Keratinocyte (primary cell): ENCODE results near the gene P2RY8. TPM values are rescaled to one million over a fixed set of nuclear protein-coding genes. Genes with fewer than 3 reads are reported as not detected.

Experiments used
- DNase-seq: peaks from one replicate; pipeline ENCODE4 v3.0.0-alpha.2; 2011; ENCODE audit warnings: low read depth, missing footprints, low spot score
- FAIRE-seq: peaks from 2 replicates; lab custom pipeline; 2011; peaks lifted over from hg19 to GRCh38; lab: Jason Lieb, UNC
- H2AFZ ChIP-seq: 2 replicates; pipeline ENCODE4 v1.6.0; 2012; ENCODE audit warnings: low read length, control low read depth, inconsistent platforms; ENCODE audit not compliant: control insufficient read depth
- H3K27ac ChIP-seq: 2 replicates; pipeline ENCODE4 v1.5.1; 2011; ENCODE audit warnings: low read length; ENCODE audit not compliant: control insufficient read depth, insufficient read depth
- H3K27me3 ChIP-seq: 3 replicates; pipeline ENCODE4 v1.6.0; 2011; ENCODE audit warnings: low read length; ENCODE audit not compliant: control insufficient read depth, insufficient read depth; ENCODE audit errors: extremely low read depth
- H3K36me3 ChIP-seq, 2 experiments: 2 replicates in 1 of 2; 3 replicates in 1 of 2; pipeline ENCODE4 v1.5.1; 2011; ENCODE audit warnings: low read length in 2 of 2, mild to moderate bottlenecking in 1 of 2; ENCODE audit not compliant: control insufficient read depth in 2 of 2, insufficient read depth in 2 of 2; ENCODE audit errors: extremely low read depth in 1 of 2
- H3K4me1 ChIP-seq: 3 replicates; pipeline ENCODE4 v1.5.1; 2011; ENCODE audit warnings: low read length; ENCODE audit not compliant: control insufficient read depth, insufficient read depth; ENCODE audit errors: extremely low read depth
- H3K4me2 ChIP-seq: 3 replicates; pipeline ENCODE4 v1.6.0; 2011; ENCODE audit warnings: low read depth, low read length; ENCODE audit not compliant: control insufficient read depth, insufficient read depth; ENCODE audit errors: extremely low read depth
- H3K4me3 ChIP-seq, 3 experiments: fragments of 200-600 bp in 1 of 3; sonication (generic) in 1 of 3; 2 replicates in 2 of 3; 3 replicates in 1 of 3; pipeline ENCODE4 v1.5.1; 2011 to 2016; ENCODE audit warnings: low read length in 3 of 3, mild to moderate bottlenecking in 3 of 3, control low read depth in 2 of 3, inconsistent platforms in 1 of 3, low read depth in 1 of 3, mixed read lengths in 1 of 3, mixed run types in 1 of 3, moderate library complexity in 1 of 3; ENCODE audit not compliant: control insufficient read depth in 2 of 3, insufficient read depth in 2 of 3; ENCODE audit errors: extremely low read depth in 1 of 3
- H3K79me2 ChIP-seq: 2 replicates; pipeline ENCODE4 v1.6.0; 2012; ENCODE audit warnings: low read length; ENCODE audit not compliant: control insufficient read depth, insufficient read depth
- H3K9ac ChIP-seq: 3 replicates; pipeline ENCODE4 v1.6.0; 2011; ENCODE audit warnings: low read length; ENCODE audit not compliant: control insufficient read depth, insufficient read depth; ENCODE audit errors: extremely low read depth
- H3K9me1 ChIP-seq: 3 replicates; pipeline ENCODE4 v1.6.0; 2011; ENCODE audit warnings: low read length; ENCODE audit not compliant: control insufficient read depth, insufficient read depth; ENCODE audit errors: extremely low read depth
- H3K9me3 ChIP-seq: 2 replicates; pipeline ENCODE4 v1.5.1; 2012; ENCODE audit warnings: low read depth, low read length; ENCODE audit not compliant: control insufficient read depth
- H4K20me1 ChIP-seq: 3 replicates; pipeline ENCODE4 v1.6.0; 2011; ENCODE audit warnings: low read length; ENCODE audit not compliant: control insufficient read depth, insufficient read depth; ENCODE audit errors: extremely low read depth
- EZH2 ChIP-seq: IDR thresholded peaks from one replicate; pipeline ENCODE4 v1.6.1; 2012; ENCODE audit warnings: inconsistent platforms, mild to moderate bottlenecking, low read length, moderate library complexity
- dilution Hi-C: fragments of 300-500 bp; cut with MboI; formaldehyde crosslinking; loops from one replicate; pipeline ENCODE4 v1.7.0; 2020; ENCODE audit warnings: low sequenced_read_pairs; ENCODE audit not compliant: extremely low pct_ligation_motif_present
- polyA plus RNA-seq, 5 experiments: library from polyadenylated mRNA; depleted of rRNA in 3 of 5; stranded (reverse) in 3 of 5; stranded (forward) in 1 of 5; unstranded in 1 of 5; fragments of >200 nt; gene quantifications; 1 replicate in 1 of 5; 2 replicates in 3 of 5; 3 replicates in 1 of 5; pipeline versions ENCODE4 v1.2.1 to v1.2.3, GENCODE V29; 2011 to 2012; ENCODE audit warnings: missing spikeins in 2 of 5, low read depth in 1 of 5, low replicate concordance in 1 of 5
- TF ChIP-seq, protein P1 (sequence below), 3 experiments: IDR thresholded peaks in 1 of 3; conservative IDR thresholded peaks in 1 of 3; optimal IDR thresholded peaks in 1 of 3; 2 replicates in 2 of 3; 3 replicates in 1 of 3; pipeline versions ENCODE3 to v1.5.1; 2011; ENCODE audit warnings: low read length in 3 of 3, mild to moderate bottlenecking in 3 of 3, moderate library complexity in 2 of 3, control low read depth in 1 of 3, inconsistent platforms in 1 of 3; ENCODE audit not compliant: insufficient read depth in 2 of 3; ENCODE audit errors: extremely low read depth in 1 of 3

P2RY8 gene
- polyA plus RNA-seq, 1 donor (not counting 4 experiments of a cell fraction or from before 2014, with no cell fraction given), result not detected

DNA sequence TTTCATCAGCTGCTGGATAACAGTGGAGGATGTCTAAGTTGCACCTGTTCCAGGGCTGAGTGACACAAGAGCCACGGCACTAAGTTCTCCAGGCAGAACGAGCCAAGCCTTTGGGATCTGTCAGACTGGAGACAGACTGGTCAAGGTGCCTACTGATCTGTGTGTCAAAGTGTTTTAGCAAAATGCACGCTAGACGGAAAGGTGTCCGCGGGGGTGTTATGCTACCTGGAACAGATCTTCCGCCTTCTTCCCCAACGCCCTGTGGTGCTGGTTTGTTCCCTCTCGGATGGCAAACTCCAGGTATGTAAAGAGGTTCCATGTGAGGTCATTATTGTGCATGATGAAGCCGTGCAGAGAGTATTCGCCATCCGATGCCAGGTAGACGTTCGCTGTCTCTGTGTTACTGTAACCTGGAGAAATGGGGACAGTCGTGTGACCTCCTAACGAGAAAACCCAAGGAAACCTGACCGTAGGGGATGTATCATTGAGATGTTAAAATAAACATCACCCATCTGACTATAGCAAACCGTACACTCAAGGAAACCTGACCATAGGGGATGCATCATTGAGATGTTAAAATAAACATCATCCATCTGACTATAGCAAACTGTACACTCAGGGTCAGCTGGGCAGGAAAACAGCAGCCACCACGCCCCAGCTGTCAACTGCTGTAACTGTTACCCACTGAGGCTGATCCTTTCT lies 115.4 kb downstream of the P2RY8 start:
- no peak for DNase-seq
- Histone ChIP-seq H3K9me3 (peaks cover 15% of the 10 kb centered on the region), H3K9ac (no peak overlapping the region), H3K4me2 (no peak overlapping the region), H3K4me1 (no peaks in the 10 kb centered on the region), H3K9me1 (no peaks in the 10 kb centered on the region), H3K27ac (no peak overlapping the region), H3K4me3 (no peak overlapping the region), H3K36me3 (peaks cover 0 to 21% of the 10 kb centered on the region in 2 experiments), H3K79me2 (no peaks in the 10 kb centered on the region), H3K27me3 (no peaks in the 10 kb centered on the region), H4K20me1 (no peaks in the 10 kb centered on the region), H2AFZ (no peak overlapping the region)
- no peak for FAIRE-seq
- dilution Hi-C loops, result no loop called here
- no peak for TF ChIP-seq EZH2
- TF ChIP-seq, protein P1, sequence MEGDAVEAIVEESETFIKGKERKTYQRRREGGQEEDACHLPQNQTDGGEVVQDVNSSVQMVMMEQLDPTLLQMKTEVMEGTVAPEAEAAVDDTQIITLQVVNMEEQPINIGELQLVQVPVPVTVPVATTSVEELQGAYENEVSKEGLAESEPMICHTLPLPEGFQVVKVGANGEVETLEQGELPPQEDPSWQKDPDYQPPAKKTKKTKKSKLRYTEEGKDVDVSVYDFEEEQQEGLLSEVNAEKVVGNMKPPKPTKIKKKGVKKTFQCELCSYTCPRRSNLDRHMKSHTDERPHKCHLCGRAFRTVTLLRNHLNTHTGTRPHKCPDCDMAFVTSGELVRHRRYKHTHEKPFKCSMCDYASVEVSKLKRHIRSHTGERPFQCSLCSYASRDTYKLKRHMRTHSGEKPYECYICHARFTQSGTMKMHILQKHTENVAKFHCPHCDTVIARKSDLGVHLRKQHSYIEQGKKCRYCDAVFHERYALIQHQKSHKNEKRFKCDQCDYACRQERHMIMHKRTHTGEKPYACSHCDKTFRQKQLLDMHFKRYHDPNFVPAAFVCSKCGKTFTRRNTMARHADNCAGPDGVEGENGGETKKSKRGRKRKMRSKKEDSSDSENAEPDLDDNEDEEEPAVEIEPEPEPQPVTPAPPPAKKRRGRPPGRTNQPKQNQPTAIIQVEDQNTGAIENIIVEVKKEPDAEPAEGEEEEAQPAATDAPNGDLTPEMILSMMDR (optimal IDR thresholded peaks at IDR 0.05 in 1 of 3, IDR thresholded peaks at IDR 0.05 in 1 of 3, conservative IDR thresholded peaks at IDR 0.05 in 1 of 3; ENCODE audit: extremely low read depth in 1 of 3, insufficient read depth in 2 of 3, low read length in 3 of 3), result no peak

DNA sequence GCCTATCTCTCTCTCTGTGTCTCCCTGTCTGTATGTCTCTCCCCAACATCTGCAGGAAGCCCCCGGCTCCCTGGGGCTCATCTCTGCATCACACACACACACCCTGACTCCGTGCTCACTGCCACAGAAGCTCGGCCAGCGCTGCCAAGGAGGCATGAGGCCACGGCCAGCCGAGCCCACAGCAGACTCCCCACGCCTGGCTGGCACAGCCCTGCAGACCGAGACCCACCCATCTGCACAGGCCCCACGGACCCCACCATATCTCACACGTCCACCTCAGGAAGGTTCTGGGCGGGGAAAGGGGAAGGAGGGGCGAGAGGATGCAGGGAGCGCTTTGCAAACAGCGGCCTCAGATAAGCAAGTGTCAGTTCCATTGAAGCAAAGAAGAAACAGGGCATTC lies 116.6 kb downstream of the P2RY8 start:
- H3K79me2 ChIP-seq, result no peaks in the 10 kb centered on the region
- H3K36me3 ChIP-seq, result peaks cover 7 to 30% of the 10 kb centered on the region in 2 experiments
- H3K9me1 ChIP-seq, result no peaks in the 10 kb centered on the region

More for the DNA sequence above, 116.6 kb downstream of the P2RY8 start:
- TF ChIP-seq, protein P1 (optimal IDR thresholded peaks at IDR 0.05 in 1 of 3, IDR thresholded peaks at IDR 0.05 in 1 of 3, conservative IDR thresholded peaks at IDR 0.05 in 1 of 3; ENCODE audit: extremely low read depth in 1 of 3, insufficient read depth in 2 of 3, low read length in 3 of 3), result no peak
- TF ChIP-seq EZH2, result no peak
- no peak for FAIRE-seq
- DNase-seq, result no peak
- dilution Hi-C loops, result no loop called here
- Histone ChIP-seq H3K4me2 (no peak overlapping the region), H3K4me3 (no peak overlapping the region), H3K4me1 (no peaks in the 10 kb centered on the region), H4K20me1 (no peaks in the 10 kb centered on the region), H2AFZ (no peak overlapping the region), H3K9ac (no peak overlapping the region), H3K9me3 (peaks cover 15% of the 10 kb centered on the region), H3K27ac (no peak overlapping the region), H3K27me3 (no peaks in the 10 kb centered on the region)
